HFFc6 (cell line): ENCODE results near the gene MYBPC2. TPM values are rescaled to one million over a fixed set of nuclear protein-coding genes. Genes with fewer than 3 reads are reported as not detected.

ENCODE experiments used
- DNase-seq: peaks from one replicate; pipeline ENCODE4 v3.0.0-alpha.2; 2018
- H3K27ac Mint-ChIP-seq: 2 replicates; pipeline ENCODE4 v1.8.0; 2020; ENCODE audit warnings: mild to moderate bottlenecking, mixed read lengths
- H3K27me3 Mint-ChIP-seq: 2 replicates; pipeline ENCODE4 v1.8.0; 2021; ENCODE audit warnings: mild to moderate bottlenecking, moderate library complexity, mixed read lengths; ENCODE audit not compliant: insufficient read depth
- H3K36me3 Mint-ChIP-seq: 2 replicates; pipeline ENCODE4 v1.8.0; 2021; ENCODE audit warnings: low read depth, mixed read lengths
- H3K4me1 Mint-ChIP-seq: 2 replicates; pipeline ENCODE4 v1.8.0; 2020; ENCODE audit warnings: low read depth, mixed read lengths
- H3K4me3 Mint-ChIP-seq: 2 replicates; pipeline ENCODE4 v1.8.0; 2020; ENCODE audit warnings: mild to moderate bottlenecking, moderate library complexity, mixed read lengths
- H3K9me3 Mint-ChIP-seq: 2 replicates; pipeline ENCODE4 v1.8.0; 2020; ENCODE audit warnings: mild to moderate bottlenecking, mixed read lengths
- total RNA-seq, 6 experiments: library from RNA; stranded (reverse); fragmentation: NEBNext Ultra II Directional; extraction: Animal tissue kit (Norgen Biotek cat#: 25700); gene quantifications; 2 replicates in 1 of 6; 3 replicates in 5 of 6; pipeline ENCODE4 v1.2.3, GENCODE V29; 2021
- TF ChIP-seq, protein P1 (sequence below): fragments of 200-600 bp; sonication (generic); IDR thresholded peaks from 2 replicates; pipeline ENCODE4 v1.5.0; 2021; ENCODE audit warnings: antibody characterized with exemption, mild to moderate bottlenecking

Gene MYBPC2
- total RNA-seq, 6 experiments from 2014 or later = not detected

DNA sequence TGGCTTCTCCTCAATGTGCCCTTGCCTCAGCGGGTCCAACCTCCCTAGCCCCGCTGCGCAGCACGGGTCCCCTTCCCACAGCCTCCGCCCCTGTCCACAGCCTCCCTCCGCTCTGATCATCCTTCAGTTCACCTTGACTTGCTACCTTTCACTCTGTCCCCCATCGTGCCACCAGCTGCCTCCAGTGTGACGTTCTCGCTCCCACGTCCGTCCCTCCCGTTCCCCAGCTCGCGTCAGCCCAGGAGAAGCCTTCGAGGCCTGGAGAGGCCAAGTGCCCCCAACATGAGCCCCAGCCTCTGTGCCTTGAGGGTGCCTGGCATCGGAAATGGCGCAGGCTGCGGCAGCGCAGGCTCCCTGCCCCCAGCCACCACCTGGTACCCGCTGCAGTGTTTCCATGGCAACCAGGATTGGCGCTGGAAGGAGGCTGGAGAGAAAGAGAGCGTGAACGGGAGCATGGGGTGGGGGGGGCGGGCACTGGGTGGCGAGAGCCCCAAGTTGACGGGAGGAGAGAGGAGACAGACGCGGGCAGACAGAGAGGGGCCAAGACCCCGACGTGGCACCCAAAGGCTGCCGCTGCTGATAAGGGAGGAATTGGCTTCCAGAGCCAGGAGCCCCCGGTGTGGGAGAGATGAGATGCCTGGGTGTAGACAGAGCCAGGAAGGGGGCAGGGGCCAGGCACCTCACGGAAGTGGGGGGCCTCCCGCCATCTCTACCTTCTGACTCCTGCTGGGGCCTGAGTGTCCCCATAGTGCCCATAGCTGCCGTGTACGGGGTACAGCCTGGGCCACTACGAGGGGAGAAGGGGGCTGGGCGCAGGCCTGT, 81.9 kb downstream of the MYBPC2 start:
- peak overlapping the region; percentile 34; the same call in 1 of the 2 replicates for H3K4me3 Mint-ChIP-seq
- H3K4me1 Mint-ChIP-seq = peaks cover 6% of the 10 kb centered on the region
- TF ChIP-seq, protein P1, sequence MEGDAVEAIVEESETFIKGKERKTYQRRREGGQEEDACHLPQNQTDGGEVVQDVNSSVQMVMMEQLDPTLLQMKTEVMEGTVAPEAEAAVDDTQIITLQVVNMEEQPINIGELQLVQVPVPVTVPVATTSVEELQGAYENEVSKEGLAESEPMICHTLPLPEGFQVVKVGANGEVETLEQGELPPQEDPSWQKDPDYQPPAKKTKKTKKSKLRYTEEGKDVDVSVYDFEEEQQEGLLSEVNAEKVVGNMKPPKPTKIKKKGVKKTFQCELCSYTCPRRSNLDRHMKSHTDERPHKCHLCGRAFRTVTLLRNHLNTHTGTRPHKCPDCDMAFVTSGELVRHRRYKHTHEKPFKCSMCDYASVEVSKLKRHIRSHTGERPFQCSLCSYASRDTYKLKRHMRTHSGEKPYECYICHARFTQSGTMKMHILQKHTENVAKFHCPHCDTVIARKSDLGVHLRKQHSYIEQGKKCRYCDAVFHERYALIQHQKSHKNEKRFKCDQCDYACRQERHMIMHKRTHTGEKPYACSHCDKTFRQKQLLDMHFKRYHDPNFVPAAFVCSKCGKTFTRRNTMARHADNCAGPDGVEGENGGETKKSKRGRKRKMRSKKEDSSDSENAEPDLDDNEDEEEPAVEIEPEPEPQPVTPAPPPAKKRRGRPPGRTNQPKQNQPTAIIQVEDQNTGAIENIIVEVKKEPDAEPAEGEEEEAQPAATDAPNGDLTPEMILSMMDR = no peak
- peaks cover 5% of the 10 kb centered on the region; the same call in 1 of the 2 replicates for H3K9me3 Mint-ChIP-seq
- no peak overlapping the region for H3K27ac Mint-ChIP-seq
- no peak for DNase-seq
- no peaks in the 10 kb centered on the region for H3K36me3 Mint-ChIP-seq
- peaks cover 10% of the 10 kb centered on the region for H3K27me3 Mint-ChIP-seq

DNA sequence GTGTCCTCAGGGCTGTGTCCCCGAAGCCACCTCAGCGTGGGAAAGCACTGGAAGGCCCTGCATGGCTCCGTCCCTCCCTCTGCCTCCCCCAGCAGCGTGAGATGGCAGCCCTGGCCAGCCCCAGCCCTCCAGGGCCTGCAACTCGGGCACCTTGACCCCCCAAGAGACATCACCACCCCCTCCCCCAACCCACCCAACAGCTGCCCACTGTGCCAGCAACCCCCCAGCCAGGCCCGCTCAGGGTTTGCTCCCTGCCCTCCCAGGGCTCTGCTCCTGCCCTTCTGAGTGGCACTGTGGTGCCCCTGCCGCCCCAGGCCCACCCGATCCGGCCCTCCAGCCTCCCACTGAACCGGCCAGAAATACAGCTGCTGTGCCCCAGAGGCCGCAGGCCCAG, 82.5 kb downstream of the MYBPC2 start:
- no peak for DNase-seq
- Mint-ChIP-seq H3K9me3 (peaks cover 5% of the 10 kb centered on the region; the same call in 1 of the 2 replicates), H3K27me3 (peaks cover 10% of the 10 kb centered on the region), H3K36me3 (no peaks in the 10 kb centered on the region), H3K27ac (no peak overlapping the region), H3K4me1 (peaks cover 6% of the 10 kb centered on the region), H3K4me3 (no peak overlapping the region)
- TF ChIP-seq, protein P1 = no peak

Other genes with a start within 250 kb of the MYBPC2 start
- under 1 TPM in 1 of 6 experiments, not detected in 5; 0.09 TPM for gene MYH14, start 229.3 kb upstream of the MYBPC2 start, total RNA-seq
- not detected for gene KCNC3, start 103.5 kb upstream of the MYBPC2 start, total RNA-seq
- gene NAPSA, start 67.3 kb upstream of the MYBPC2 start, total RNA-seq = under 1 TPM in 4 of 6 experiments, not detected in 2; 0.12 to 0.66 (median 0.41) TPM
- 10 to 100 TPM; 66.6 to 76.0 (median 70.1) TPM for gene NR1H2, start 56.4 kb upstream of the MYBPC2 start, total RNA-seq
- gene POLD1, start 48.5 kb upstream of the MYBPC2 start, total RNA-seq = 10 to 100 TPM; 21.7 to 37.8 (median 33.7) TPM
- not detected for gene SPIB, start 14.0 kb upstream of the MYBPC2 start, total RNA-seq
- gene EMC10, start 43.6 kb downstream of the MYBPC2 start, total RNA-seq = 100 to 1,000 TPM in 2 of 6 experiments, 10 to 100 TPM in 4; 49.1 to 113 (median 55.2) TPM
- gene GARIN5A, start 44.0 kb downstream of the MYBPC2 start, total RNA-seq = 1 to 10 TPM in 1 of 6 experiments, under 1 TPM in 4, not detected in 1; 0.16 to 1.5 (median 0.28) TPM
- 10 to 100 TPM; 62.7 to 86.3 (median 72.8) TPM for gene JOSD2, start 78.3 kb downstream of the MYBPC2 start, total RNA-seq
- not detected for gene ASPDH, start 81.0 kb downstream of the MYBPC2 start, total RNA-seq
- under 1 TPM; 0.07 to 0.14 (median 0.08) TPM for gene LRRC4B, start 135.5 kb downstream of the MYBPC2 start, total RNA-seq
- not detected for gene SYT3, start 207.0 kb downstream of the MYBPC2 start, total RNA-seq
- gene C19orf81, start 216.6 kb downstream of the MYBPC2 start, total RNA-seq = under 1 TPM in 3 of 6 experiments, not detected in 3; 0.64 to 0.94 (median 0.68) TPM